Retina (tissue), 1 donor: ENCODE data around the gene VNN1.
"Not testable (repeated sequence)": the region's sequence is repeated elsewhere in the genome, so short reads cannot be mapped to it uniquely, and the experiment has no call there.

Source experiments
- DNase-seq: peaks from one replicate; pipeline ENCODE4 v3.0.0-alpha.2; 2016

VNN1 gene

DNA sequence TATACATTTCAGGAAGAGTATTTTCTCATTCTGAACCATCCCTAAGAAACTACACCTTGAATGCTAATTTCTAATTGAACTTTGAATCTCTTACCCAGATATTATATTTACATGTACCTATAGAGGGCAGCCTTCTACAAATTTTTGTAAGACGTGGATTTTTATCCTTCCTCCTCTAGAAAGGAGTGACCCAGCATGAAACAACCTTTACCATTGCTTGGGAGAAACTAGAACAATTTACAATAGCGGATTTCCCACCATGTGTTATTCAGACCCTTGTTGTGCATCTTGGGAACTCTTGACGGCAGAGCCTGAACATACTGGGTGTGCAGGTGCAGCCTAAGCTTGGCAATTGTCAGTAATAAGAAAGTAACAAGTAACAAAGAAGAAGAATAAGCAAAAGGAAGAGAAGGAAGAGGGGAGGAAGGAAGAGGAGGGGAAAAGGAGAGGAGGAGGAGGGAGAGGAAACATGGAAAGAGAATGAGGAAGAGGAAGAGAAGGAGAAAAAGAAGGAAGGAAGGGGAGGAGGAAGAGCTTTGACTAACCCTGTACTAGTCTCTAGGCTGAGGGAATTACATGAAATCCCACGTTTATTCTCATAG lies 44.1 kb downstream of the VNN1 start:
- peak; percentile 29 for DNase-seq

DNA sequence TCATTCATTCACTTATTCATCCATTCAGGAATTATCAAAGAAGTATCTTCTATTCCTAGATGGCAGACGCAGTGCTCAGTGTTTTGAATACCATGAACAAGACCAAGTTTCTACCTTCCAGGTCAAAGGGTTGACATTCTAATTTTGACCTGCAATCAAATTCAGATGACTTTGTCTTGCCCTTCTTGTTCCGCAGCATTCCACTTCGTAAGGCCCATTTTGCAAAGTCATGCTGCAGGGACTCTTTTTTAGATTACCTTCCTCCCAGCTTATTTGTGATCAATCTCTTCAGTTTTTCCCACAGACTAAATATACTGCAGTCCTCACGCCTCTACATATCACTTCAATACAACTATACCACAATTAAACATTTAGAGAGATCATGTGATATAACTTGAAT lies 47.7 kb downstream of the VNN1 start:
- DNase-seq, result no peak

GRCh38 chr6:132664309-132665034 lies 49.4 kb downstream of the VNN1 start:
- DNase-seq, result no peak

DNA sequence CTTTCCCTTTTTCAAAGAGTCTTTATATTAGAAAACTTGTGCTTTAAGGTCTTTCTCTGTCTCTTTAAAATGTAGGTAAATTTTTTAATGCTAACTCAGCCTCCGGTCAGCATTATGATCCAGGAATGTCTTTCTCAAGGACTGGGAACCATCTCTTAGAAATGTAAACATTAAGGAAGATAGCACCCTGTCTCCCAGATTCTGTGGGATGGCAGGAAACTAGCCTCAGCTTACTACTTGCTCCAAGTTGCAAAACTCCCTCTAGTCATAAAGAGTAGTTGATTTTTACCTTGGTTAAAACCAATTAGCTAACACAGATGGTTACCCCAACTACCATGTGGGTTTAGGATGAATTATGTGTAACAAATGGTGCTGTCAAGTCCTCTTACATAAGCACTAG lies 50.2 kb downstream of the VNN1 start:
- no peak for DNase-seq

GRCh38 chr6:132661906-132662305 lies 51.9 kb downstream of the VNN1 start:
- DNase-seq, result no peak

GRCh38 chr6:132659082-132659481 lies 54.8 kb downstream of the VNN1 start, which contains the start of gene TAAR1:
TSS of gene TAAR1 (minus strand) at chr6:132659182. CDS start at chr6:132646003, 13,179 bp downstream.
- no peak for DNase-seq

DNA sequence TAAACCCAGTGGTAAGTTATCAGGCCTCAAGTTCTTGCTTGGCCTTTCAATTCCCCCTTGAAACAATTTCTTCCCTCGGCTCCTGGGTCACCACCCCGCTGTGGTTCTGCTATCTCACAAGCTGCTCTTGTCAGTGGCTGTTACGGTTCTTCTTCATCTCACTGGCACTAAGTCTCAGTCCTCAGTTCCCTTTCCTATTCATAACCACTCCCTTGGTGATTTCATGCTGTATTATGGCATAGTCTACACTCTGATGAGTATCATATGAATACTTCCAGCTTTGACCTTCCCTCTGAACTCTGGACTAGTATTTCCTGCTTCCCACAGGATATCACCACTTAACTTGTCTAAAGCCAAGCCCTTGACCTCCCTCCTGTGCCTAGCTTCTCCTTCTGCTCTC lies 62.8 kb downstream of the VNN1 start:
- DNase-seq, result no peak

DNA sequence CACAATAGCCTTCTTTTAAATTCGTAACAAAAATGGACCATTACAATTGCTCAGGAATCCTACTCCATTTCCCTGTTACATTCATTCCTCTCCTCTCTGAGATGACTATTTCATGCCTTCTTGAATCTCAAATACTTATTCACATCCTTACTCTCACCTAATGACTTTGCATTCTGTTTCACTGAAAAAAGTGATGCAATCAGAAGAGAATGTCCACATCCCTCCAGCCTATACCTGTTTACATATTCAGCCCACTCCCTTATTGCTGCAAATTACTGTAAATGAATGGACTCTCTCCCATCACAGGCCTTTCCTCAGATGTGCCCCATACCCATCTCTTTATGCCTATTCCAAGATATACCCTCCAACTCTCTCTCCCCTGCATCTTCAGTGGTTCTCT lies 63.4 kb downstream of the VNN1 start:
- DNase-seq, result no peak

GRCh38 chr6:132648828-132649227 lies 65.0 kb downstream of the VNN1 start:
- no peak for DNase-seq

- DNase-seq, result no peak
Observed at GRCh38 chr6:132648356-132648755, 65.5 kb downstream of the VNN1 start.

DNA sequence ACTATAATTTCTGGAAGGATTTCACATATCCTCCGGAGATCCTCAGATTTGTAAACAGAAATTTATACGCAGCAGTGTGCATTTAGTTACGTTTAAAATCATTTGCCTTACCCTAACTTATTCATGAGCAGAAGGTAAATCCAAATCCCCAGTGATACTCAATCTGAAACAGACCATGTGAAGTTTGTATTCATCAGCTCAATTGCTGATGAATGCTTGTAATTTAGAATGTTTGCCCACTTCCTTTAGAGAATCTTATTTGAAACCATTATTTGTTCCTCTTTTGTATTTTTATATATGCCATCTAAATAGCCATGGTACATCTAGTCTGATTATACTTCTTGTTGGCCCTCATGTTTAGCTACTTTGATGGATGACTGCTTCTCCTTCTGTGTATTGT lies 70.3 kb downstream of the VNN1 start:
- DNase-seq, result no peak

DNA sequence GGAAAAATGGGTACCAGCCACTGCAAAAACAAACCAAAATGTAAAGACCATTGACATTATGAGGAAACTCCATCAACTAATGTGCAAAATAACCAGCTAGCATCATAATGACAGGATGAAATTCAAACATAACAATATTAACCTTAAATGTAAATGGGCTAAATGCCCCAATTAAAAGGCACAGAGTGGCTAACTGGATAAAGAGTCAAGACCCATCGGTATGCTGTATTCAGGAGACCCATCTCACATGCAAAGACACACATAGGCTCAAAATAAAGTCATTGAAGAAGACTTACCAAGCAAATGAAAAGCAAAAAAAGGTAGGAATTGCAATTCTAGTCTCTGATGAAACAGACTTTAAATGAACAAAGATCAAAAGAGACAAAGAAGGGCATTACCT lies 76.7 kb downstream of the VNN1 start:
- DNase-seq, result not testable (repeated sequence)

- not testable (repeated sequence) for DNase-seq
Observed at GRCh38 chr6:132635906-132636305, 77.9 kb downstream of the VNN1 start.

DNA sequence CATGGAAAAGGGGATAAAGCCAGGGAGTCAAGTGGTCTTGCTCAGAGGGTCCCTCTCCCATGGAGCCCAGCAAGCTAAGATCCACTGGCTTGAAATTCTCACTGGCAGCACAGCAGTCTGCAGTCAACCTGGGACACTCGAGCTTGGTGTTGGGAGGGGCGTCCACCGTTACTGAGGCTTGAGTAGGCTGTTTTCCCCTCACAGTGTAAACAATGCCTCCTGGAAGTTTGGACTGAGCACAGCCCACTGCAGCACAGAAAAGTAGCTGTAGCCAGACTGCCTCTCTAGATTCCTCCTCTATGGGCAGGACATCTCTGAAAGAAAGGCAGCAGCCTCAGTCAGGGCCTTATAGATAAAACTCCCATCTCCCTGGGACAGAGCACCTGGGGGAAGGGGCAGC lies 78.6 kb downstream of the VNN1 start:
- DNase-seq, result not testable (repeated sequence)

DNA sequence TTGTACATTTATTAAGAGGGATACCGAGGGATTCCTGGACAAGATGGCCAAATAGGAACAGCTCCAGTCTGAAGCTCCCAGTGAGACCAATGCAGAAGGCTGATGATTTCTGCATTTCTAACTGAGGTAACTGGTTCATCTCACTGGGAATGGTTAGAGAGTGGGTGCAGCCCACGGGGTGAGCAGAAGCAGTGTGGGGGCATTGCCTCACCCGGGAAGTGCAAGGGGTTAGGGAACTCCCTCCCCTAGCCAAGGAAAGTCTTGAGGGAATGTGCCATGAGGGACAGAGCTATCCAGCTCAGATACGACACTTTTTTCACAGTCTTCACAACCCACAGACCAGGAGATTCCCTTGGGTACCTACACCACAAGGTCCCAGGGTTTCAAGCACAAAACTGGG lies 79.1 kb downstream of the VNN1 start:
- DNase-seq, result no peak

- no peak for DNase-seq
Observed at GRCh38 chr6:132633362-132633761, 80.5 kb downstream of the VNN1 start.
